Immature natural killer cell (primary cell): ENCODE data around the gene DOCK2. TPM values are rescaled to one million over a fixed set of nuclear protein-coding genes. Genes with fewer than 3 reads are reported as not detected.
"Not testable (repeated sequence)": the region's sequence is repeated elsewhere in the genome, so short reads cannot be mapped to it uniquely, and the experiment has no call there.

Source experiments
- DNase-seq, 3 donors: peaks; one replicate each; pipeline ENCODE4 v3.0.0; 2022; ENCODE audit warnings: mixed read lengths in 1 of 3
- H3K27ac Mint-ChIP-seq, 6 donors: one replicate each; pipeline ENCODE4 v1.8.0; 2020; ENCODE audit warnings: mixed read lengths in 6 of 6, mild to moderate bottlenecking in 5 of 6, inconsistent platforms in 4 of 6, moderate library complexity in 3 of 6
- H3K27me3 Mint-ChIP-seq, 3 donors: one replicate each; pipeline ENCODE4 v1.8.0; 2020 to 2021; ENCODE audit warnings: low read depth in 3 of 3, mild to moderate bottlenecking in 3 of 3, mixed read lengths in 3 of 3, moderate library complexity in 3 of 3, inconsistent platforms in 1 of 3
- H3K36me3 Mint-ChIP-seq, 3 donors: one replicate each; pipeline ENCODE4 v1.8.0; 2020; ENCODE audit warnings: mixed read lengths in 3 of 3, inconsistent platforms in 2 of 3, mild to moderate bottlenecking in 2 of 3
- H3K4me1 Mint-ChIP-seq, 2 donors: one replicate each; pipeline ENCODE4 v1.8.0; 2020; ENCODE audit warnings: inconsistent platforms in 2 of 2, mild to moderate bottlenecking in 2 of 2, mixed read lengths in 2 of 2, moderate library complexity in 1 of 2
- H3K4me3 Mint-ChIP-seq, 5 donors: one replicate each; pipeline ENCODE4 v1.8.0; 2020; ENCODE audit warnings: mild to moderate bottlenecking in 5 of 5, mixed read lengths in 5 of 5, inconsistent platforms in 3 of 5, moderate library complexity in 3 of 5
- H3K9me3 Mint-ChIP-seq, 6 donors: one replicate each; pipeline ENCODE4 v1.8.0; 2020; ENCODE audit warnings: mild to moderate bottlenecking in 6 of 6, mixed read lengths in 6 of 6, inconsistent platforms in 4 of 6, moderate library complexity in 3 of 6
- polyA plus RNA-seq, 3 donors: library from polyadenylated mRNA; unstranded; fragments of 300-500 nt; fragmentation: Illumina TruSeq; gene quantifications; one replicate each; pipeline ENCODE4 v1.2.3, GENCODE V29; 2021

The DOCK2 gene
- polyA plus RNA-seq, 3 donors from 2014 or later, result 42.4 to 121 (median 48.9) TPM

DNA sequence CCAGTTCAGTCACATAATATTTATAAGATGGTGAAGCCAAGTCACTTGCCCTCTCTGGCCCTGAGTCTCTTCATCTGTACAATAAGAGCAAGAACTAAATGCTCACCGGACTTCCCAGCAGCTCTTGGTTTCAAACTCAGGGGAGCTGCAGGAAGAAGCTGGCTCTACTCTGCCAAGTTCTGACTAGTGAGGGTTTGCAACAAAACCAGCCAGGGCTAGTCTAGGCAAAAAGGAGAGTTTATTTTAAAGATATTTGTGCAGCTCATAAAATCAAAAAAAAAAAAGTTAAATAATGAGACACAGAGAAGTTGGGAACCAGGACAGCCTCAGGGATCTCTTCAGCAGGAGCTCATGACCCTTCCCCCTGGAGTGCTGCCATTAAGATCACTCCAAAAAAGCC is 107.3 kb downstream of the DOCK2 start:
- Mint-ChIP-seq H3K4me1 (peaks cover 11 to 52% of the 10 kb centered on the region in 2 donors), H3K27me3 (peaks cover 0 to 2% (median 0%) of the 10 kb centered on the region in 3 donors), H3K36me3 (peaks cover 10 to 61% (median 32%) of the 10 kb centered on the region in 3 donors), H3K9me3 (no peaks in the 10 kb centered on the region), H3K27ac (peak overlapping the region in 2 of 6 donors; percentile 24 to 80), H3K4me3 (no peak overlapping the region)
- DNase-seq, result no peak

DNA sequence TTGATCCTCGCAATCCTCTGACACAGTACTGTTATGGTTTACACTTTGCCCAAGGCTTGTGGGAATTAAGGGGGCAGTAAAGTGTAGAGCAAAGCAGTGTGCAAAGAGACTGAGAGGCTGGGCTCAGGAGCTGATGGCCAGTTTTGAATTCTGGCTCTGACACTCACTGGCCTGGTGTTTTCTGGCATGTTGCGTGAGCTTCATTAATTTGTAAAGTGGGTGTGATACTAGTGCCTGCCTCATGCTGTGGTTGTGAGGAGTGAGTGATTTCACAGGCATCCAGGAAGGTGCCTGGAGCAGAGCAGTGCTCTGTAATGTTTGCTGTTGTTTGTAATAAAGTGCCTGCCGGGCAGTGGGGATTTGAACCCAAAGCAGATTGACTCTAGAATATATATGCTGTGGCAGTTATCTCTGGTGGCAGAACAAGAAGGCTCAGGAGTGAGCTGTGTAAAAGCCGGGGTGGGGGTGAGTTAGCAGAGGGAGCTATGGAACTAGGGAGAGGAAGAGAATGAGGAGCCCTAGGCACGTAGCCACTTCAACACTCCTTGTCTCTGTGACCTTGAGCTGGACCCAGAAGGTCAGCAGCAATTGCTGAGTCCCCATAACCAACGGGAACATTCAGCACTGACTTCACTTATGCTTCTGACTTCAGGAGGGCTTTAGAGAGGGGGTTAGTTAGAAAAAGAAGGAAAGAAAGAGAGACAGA is 108.5 kb downstream of the DOCK2 start:
- no peak overlapping the region for H3K4me3 Mint-ChIP-seq
- no peaks in the 10 kb centered on the region for H3K9me3 Mint-ChIP-seq
- H3K27ac Mint-ChIP-seq, result peak overlapping the region in 5 of 6 donors; percentile 18 to 80 (median 55)

DNA sequence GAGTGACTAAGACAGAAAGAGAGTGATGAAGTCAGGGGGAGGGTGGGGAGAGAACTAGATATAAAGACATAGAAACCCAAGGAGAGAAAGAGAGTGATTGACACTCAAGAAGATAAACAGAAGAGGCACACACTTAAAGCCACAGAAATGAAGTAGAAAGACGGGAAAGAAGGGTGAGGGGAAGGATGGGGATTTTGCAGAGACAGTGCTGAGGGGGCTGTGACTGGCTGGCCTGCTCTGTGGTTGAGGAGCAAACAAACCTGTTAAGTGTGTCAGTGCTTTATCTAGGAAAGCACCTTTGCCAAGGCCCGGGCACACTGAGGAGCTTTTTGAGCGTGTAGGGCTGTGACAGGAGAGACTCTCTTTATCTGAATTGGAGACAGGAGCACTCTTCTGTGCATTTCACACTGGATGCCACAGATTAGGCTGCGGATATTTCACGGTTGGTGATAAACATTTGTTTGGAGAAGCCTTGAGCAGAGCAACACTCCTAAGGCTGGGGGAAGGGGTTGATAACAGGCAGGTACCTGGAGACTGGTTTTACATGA is 109.1 kb downstream of the DOCK2 start:
- no peaks in the 10 kb centered on the region for H3K9me3 Mint-ChIP-seq
- H3K27ac Mint-ChIP-seq, result peak overlapping the region in 5 of 6 donors; percentile 24 to 73 (median 41)
- no peak overlapping the region for H3K4me3 Mint-ChIP-seq
- peaks cover 0 to 2% (median 0%) of the 10 kb centered on the region in 3 donors for H3K27me3 Mint-ChIP-seq
- H3K36me3 Mint-ChIP-seq, result peaks cover 14 to 68% (median 41%) of the 10 kb centered on the region in 3 donors
- peaks cover 11 to 40% of the 10 kb centered on the region in 2 donors for H3K4me1 Mint-ChIP-seq
- no peak for DNase-seq

More for the DNA sequence above, 108.5 kb downstream of the DOCK2 start:
- H3K4me1 Mint-ChIP-seq, result peaks cover 11 to 40% of the 10 kb centered on the region in 2 donors
- no peak for DNase-seq
- peaks cover 14 to 67% (median 40%) of the 10 kb centered on the region in 3 donors for H3K36me3 Mint-ChIP-seq
- H3K27me3 Mint-ChIP-seq, result peaks cover 0 to 2% (median 0%) of the 10 kb centered on the region in 3 donors

DNA sequence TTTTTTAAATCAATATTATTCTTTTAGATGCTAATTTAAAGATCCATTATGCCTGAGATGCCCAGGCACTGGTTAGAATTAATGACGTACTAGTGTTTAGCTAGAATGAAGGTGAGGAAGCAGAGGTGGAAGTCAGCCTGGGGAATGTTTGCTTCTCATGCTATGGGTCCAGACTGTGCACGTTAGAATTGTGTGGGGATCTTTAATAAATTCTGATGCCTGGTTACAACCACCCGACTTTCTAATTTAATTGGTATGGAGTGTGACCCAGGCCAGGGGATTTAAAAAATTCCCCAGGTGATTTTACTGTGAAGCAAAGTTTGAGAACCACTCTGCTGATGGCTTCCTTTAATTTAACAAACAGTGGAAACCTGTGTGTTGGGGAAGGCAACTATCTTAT is 111.1 kb downstream of the DOCK2 start:
- peaks cover 10 to 42% of the 10 kb centered on the region in 2 donors for H3K4me1 Mint-ChIP-seq
- no peak overlapping the region for H3K27ac Mint-ChIP-seq
- no peak for DNase-seq
- H3K27me3 Mint-ChIP-seq, result peaks cover 0 to 2% (median 0%) of the 10 kb centered on the region in 3 donors
- peaks cover 14 to 73% (median 44%) of the 10 kb centered on the region in 3 donors for H3K36me3 Mint-ChIP-seq
- H3K4me3 Mint-ChIP-seq, result no peak overlapping the region
- H3K9me3 Mint-ChIP-seq, result no peaks in the 10 kb centered on the region

DNA sequence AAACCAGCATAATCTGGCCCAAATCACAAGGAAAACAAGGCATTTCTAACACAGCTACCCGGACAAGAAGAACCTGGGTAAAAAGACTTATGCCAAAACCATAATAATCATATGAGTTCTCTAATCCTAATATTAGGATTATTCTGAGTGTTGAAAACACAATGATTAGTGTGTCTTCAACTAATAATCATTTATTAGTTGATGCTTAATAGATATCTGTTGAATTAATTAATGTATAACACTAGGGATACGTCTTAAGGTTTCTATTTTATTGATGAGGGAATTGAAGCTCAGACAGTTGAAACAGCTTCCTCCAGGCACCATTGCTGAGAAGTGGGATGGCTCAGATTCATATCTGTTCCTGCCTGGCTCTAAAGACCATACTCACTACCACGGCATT is 112.2 kb downstream of the DOCK2 start:
- Mint-ChIP-seq H3K27me3 (peaks cover 0 to 2% (median 1%) of the 10 kb centered on the region in 3 donors), H3K36me3 (peaks cover 14 to 68% (median 44%) of the 10 kb centered on the region in 3 donors), H3K4me1 (peaks cover 8 to 35% of the 10 kb centered on the region in 2 donors)

DNA sequence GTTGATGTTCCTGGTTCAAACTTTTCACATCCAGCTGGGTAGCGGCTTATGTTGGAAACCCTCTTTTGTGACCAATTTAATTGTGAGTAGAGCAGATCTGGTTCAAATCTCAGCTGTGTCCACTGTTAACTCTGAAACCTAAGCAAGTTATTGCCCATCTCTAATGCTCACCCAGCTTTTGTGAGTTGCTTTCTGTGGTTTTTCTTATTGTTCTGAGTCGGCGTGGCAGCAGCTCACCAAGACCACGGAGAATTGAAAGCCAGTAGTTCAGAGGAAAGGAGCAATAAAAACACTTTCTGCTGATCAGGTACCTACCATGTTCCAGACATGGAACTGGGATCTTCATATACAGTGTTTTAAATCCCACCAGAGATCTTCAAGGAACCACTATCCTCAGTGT is 114.4 kb downstream of the DOCK2 start:
- peaks cover 14 to 54% (median 38%) of the 10 kb centered on the region in 3 donors for H3K36me3 Mint-ChIP-seq
- H3K27me3 Mint-ChIP-seq, result peaks cover 0 to 1% (median 0%) of the 10 kb centered on the region in 3 donors
- peaks cover 0 to 19% of the 10 kb centered on the region in 2 donors for H3K4me1 Mint-ChIP-seq
- no peak for DNase-seq
- H3K4me3 Mint-ChIP-seq, result no peak overlapping the region
- H3K27ac Mint-ChIP-seq, result peak overlapping the region in 2 of 6 donors; percentile 5 to 7
- no peaks in the 10 kb centered on the region for H3K9me3 Mint-ChIP-seq

More for the DNA sequence above, 112.2 kb downstream of the DOCK2 start:
- H3K27ac Mint-ChIP-seq, result no peak overlapping the region
- H3K4me3 Mint-ChIP-seq, result no peak overlapping the region
- no peaks in the 10 kb centered on the region for H3K9me3 Mint-ChIP-seq
- DNase-seq, result no peak

DNA sequence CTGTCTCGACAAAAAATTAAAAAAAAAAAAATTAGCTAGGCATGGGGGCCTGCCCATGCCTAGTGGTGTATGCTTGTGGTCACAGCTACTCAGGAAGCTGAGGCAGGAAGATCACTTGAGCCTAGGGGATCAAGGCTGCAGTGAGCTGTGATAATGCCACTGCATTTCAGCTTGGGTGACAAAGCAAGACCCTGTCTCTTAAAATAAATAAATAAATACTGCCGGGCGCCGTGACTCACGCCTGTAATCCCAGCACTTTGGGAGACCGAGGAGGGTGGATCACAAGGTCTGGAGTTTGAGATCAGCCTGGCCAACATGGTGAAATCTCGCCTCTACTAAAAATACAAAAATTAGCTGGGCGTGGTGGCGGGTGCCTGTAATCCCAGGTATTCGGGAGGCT is 115.5 kb downstream of the DOCK2 start:
- not testable (repeated sequence) for DNase-seq, H3K9me3 Mint-ChIP-seq, H3K27me3 Mint-ChIP-seq, H3K4me3 Mint-ChIP-seq, H3K27ac Mint-ChIP-seq
- Mint-ChIP-seq H3K36me3 (peaks cover 9 to 44% (median 29%) of the 10 kb centered on the region in 3 donors), H3K4me1 (peaks cover 0 to 13% of the 10 kb centered on the region in 2 donors)

DNA sequence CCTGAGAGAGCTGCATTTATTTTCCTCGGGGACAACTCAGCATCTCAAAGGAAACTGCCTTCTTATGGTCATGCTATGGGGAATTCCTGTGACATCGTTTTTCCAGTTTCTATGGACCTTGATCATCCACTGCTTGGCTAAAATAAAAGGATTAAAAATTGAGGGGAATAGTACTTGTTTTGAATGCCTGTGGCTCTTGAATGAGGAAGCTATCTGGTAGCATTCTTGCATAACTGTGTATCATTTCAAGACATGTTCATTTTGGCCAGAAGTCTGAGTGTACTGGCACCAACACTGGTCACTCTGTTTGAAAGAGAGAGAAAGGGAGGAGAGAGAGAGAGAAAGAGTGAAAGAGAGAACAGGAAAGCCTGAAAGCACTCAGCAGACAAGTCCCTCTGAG is 116.7 kb downstream of the DOCK2 start:
- Mint-ChIP-seq H3K4me3 (no peak overlapping the region), H3K27me3 (peaks cover 0 to 1% (median 0%) of the 10 kb centered on the region in 3 donors), H3K4me1 (peaks cover 0 to 13% of the 10 kb centered on the region in 2 donors), H3K36me3 (peaks cover 5 to 37% (median 27%) of the 10 kb centered on the region in 3 donors), H3K27ac (peak overlapping the region in 2 of 6 donors; percentile 12 to 52), H3K9me3 (no peaks in the 10 kb centered on the region)
- DNase-seq, result no peak

DNA sequence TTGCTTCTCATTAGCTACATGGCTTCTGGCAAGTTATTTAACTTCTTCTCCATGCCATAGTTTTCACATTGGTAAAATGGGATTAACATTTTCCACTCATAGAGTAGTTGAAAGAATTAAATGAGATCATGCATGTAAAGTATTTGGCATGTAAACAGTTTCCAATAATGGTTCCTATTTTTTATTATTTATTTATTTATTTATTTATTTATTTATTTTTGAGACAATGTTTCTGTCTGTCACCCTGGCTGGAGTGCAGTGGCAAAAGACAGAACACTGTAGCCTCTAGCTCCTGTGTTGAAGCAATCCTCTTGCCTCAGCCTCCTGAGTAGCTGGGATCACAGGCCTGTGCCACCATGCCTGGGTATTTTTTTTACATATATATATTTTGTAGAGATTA is 117.7 kb downstream of the DOCK2 start:
- H3K9me3 Mint-ChIP-seq, result no peaks in the 10 kb centered on the region
- peaks cover 0 to 1% (median 0%) of the 10 kb centered on the region in 3 donors for H3K27me3 Mint-ChIP-seq
- H3K4me1 Mint-ChIP-seq, result peaks cover 0 to 13% of the 10 kb centered on the region in 2 donors
- peaks cover 5 to 31% (median 23%) of the 10 kb centered on the region in 3 donors for H3K36me3 Mint-ChIP-seq
- H3K4me3 Mint-ChIP-seq, result no peak overlapping the region
- DNase-seq, result no peak
- H3K27ac Mint-ChIP-seq, result no peak overlapping the region

DNA sequence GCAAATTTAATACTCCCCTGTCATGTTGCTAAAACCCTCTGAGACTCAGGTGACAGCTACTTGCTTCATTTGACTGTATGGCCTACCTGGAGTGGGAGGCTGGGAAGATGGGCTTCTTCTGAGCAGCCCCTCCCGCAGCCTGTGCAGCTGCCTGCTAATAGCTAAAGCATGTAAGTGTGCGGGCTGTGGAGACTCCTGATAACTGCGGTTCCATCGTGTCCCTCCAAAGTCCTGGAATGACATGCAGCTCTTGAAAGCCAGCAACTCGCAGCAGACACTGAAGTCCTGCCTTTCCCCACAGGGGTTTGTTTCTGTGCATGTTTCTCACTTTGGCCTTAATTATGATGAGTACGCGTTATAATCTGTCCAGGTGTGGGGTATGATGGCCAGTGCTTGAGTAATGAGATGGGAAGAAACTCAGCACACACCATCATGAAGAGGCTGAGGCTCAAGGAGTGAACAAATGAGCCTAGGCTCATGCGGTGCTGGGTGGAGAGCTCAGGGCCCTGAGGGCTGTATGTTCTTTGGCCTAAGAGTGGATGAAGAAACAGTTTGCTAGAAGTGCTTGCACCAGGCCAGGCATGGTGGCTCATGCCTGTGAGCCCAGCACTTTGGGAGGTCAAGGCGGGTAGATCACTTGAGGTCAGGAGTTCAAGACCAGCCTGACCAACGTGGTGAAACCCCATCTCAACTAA is 119.1 kb downstream of the DOCK2 start:
- no peak for DNase-seq
- no peak overlapping the region for H3K4me3 Mint-ChIP-seq
- H3K27ac Mint-ChIP-seq, result peak overlapping the region in 1 of 6 donors; percentile 1
- H3K4me1 Mint-ChIP-seq, result peaks cover 0 to 12% of the 10 kb centered on the region in 2 donors
- no peaks in the 10 kb centered on the region for H3K9me3 Mint-ChIP-seq
- peaks cover 0 to 1% (median 0%) of the 10 kb centered on the region in 3 donors for H3K27me3 Mint-ChIP-seq
- H3K36me3 Mint-ChIP-seq, result peaks cover 7 to 25% (median 13%) of the 10 kb centered on the region in 3 donors

DNA sequence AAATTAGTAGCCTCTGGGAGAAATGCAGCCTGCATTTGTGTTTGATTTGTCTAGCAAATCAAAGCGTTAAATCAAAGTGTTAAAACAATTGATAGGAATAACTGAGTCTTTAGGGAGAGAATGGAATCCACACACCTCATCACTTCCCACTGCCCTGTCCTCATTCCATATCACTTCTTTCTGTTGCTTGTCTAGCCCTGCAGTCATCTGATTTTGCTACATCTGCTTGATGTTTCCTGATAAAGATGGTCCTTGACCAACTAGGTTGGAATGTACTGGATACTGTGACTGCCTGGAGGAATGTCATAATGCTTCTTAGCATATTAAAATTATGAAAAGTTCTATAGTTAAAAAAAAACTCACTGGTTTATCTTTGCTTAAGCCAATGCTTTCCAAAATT is 119.9 kb downstream of the DOCK2 start:
- H3K9me3 Mint-ChIP-seq, result no peaks in the 10 kb centered on the region
- no peak for DNase-seq
- H3K27ac Mint-ChIP-seq, result no peak overlapping the region
- H3K36me3 Mint-ChIP-seq, result peaks cover 6 to 23% (median 12%) of the 10 kb centered on the region in 3 donors
- peaks cover 0 to 1% (median 0%) of the 10 kb centered on the region in 3 donors for H3K27me3 Mint-ChIP-seq
- H3K4me1 Mint-ChIP-seq, result peaks cover 0 to 4% of the 10 kb centered on the region in 2 donors
- H3K4me3 Mint-ChIP-seq, result no peak overlapping the region

DNA sequence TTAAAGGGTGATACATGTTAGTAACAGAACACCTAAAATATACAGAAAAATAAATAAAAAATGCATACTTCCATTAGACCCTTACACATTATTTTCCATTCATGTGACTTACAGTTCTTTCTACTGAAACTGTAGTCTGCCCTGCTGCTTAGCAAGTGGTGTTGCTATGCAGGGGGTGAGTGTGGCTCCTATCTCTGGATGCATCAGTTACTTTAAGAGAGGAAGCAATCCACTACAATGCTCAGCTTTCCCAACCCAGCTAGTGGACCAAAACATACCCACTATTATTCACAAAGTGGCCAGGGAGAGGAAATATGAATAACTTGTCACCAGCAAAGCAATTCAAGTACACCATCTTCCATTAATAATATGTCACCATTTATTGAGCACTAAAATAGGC is 121.8 kb downstream of the DOCK2 start:
- Mint-ChIP-seq H3K9me3 (no peaks in the 10 kb centered on the region), H3K27ac (peak overlapping the region in 1 of 6 donors; percentile 21), H3K27me3 (peaks cover 0 to under 1% (median 0%) of the 10 kb centered on the region in 3 donors), H3K36me3 (peaks cover 9 to 25% (median 12%) of the 10 kb centered on the region in 3 donors), H3K4me3 (no peak overlapping the region), H3K4me1 (no peaks in the 10 kb centered on the region)
- no peak for DNase-seq

DNA sequence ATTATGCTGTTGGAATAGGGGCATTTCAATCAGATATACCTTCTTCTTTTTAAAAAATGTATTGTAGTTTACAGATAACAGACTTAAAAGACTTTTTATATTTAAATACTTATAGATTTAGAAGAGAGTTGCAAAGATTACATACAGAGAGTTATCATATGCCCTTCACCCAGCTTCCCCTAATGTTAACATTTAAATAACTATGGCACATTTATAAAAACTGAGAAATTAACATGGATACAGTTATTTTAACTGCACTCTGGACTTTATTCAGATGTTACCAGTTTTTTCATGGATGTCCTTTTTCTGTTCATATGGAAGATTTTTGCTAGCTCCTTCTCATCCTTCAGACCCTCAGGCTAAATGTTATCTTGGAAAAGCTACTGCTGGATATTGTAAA is 123.2 kb downstream of the DOCK2 start:
- no peaks in the 10 kb centered on the region for H3K4me1 Mint-ChIP-seq
- H3K36me3 Mint-ChIP-seq, result peaks cover 15 to 38% (median 24%) of the 10 kb centered on the region in 3 donors
- no peaks in the 10 kb centered on the region for H3K27me3 Mint-ChIP-seq
- H3K9me3 Mint-ChIP-seq, result no peaks in the 10 kb centered on the region
- DNase-seq, result no peak
- no peak overlapping the region for H3K27ac Mint-ChIP-seq
- no peak overlapping the region for H3K4me3 Mint-ChIP-seq
